ENCODE data around the gene PDCD6IP.

PDCD6IP gene

DNA sequence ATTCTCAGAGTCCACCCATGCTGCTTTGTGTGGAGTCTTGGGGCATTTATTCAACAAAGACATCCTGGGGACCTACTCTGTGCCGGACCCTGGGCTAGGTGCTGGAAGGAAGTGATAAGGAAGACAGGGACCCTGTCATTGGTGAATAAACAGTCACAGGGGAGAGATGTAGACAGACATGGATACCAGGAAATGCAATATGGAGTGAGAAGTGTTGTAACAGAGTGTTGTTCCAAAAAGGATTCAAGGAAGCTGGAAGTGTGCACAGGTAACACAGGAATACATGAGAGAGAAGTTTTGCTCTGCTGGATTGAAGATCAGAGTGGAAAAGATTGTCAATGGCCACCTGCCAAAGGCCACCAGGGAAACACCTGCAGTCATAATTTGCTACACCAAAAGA is 89.0 kb downstream of the PDCD6IP start:
- no peak for DNase-seq (ENCODE audit: low read depth, low spot score)

DNA sequence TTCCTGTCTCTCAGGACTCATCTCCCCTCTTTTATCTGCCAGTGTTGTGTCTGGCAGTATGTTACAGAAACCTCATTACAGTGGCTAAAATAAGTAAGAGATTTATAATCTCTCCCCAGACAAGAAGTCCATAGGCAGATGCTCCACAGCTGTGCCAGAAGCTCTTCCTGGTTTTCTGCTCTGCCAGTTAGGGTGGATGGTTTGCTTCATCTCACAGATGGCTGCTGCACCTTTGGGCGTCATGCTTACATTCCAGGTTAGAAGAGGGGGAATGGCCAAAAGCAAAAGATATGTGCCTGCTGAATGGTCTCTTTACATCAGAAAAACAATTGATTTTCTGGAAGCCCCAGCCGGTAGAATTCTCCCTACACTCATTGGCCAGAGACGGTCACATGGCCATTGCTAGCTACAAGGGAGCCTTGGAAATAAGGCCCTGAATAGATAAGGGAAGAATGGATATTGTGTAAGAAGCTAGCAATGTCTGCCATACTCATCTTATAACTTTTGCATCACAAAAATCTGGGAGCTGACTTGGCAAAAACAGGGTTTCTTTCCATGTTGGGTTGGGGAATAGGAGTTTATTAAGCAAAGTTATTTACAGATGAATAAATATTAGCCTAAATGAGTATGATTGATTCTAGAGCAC is 91.1 kb downstream of the PDCD6IP start:
- no peak for DNase-seq (ENCODE audit: low read depth, low spot score)

DNA sequence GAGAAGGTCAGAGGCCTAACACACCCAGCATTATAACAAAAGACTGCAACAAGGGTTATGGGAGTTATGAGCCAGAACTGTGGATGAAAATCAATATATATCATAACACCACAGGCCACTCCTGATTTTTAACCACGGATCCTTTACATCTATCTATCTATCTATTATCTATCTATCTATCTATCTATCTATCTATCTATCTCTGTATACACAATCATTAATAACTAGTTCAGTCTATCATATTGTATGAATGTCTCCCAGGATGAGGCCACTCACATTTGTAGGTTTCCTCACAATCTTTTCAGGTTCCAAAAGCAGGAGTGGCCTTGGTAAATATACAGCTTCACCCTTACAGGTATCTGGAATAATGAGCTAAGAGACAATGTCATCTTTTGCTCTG is 94.2 kb downstream of the PDCD6IP start:
- no peak for DNase-seq (ENCODE audit: low read depth, low spot score)

DNA sequence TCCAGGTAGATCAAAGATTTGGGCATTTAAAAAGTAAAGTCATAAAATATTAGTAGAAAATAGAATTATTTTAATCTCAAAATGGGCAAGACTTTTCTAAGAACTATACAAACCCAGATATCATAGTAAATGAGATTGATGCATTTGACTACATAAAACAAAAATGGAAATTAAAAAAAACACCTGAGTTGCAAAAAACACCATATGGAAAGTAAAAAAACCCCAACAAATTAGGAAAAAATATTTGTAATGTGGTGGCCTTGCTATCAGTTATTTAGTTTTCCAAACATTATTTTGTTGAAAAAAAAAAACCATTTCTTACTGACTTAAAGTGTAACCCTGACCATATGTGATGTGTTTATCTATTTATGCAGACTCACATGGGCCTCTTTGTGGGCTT is 97.2 kb downstream of the PDCD6IP start:
- DNase-seq (ENCODE audit: low read depth, low spot score) = no peak

DNA sequence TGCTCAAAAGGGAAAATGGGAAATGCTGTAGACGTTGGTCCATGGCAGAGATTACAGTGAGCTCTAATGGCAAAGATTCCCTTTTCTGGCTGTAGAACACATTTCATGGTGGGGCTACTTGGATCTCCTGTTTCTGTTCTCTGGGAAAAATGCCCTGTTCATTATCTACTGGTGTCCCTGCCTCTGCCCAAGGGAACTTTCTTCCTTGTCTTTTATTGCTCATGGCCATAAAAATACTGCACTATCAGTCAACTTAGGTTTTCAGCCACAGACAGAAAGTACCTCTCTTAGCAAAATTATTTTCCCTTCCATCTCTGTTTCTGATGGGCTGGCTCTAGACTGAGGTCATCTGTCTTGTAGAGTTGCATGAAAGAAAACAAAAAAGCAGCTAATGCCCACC is 98.9 kb downstream of the PDCD6IP start:
- DNase-seq (ENCODE audit: low read depth, low spot score) = no peak

DNA sequence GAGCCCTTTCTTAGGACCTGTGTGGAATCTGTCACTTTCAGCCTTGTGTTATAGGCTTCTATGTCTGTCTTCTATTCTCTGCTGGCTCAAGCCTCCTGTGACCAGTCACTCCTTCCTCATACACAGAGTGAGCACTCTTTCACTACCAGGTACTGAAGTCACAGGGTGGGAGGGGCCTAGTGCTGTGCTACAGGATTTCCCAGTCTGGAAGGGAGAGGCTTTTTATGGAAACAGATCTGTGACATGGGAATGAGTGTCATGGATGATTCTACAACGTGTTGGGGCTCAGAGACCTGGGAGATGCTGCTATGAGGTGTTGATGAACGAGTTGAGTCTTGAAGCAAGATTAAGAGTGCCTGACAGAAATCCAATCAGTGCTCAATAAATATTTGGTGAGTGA is 100.5 kb downstream of the PDCD6IP start:
- DNase-seq (ENCODE audit: low read depth, low spot score) = no peak

DNA sequence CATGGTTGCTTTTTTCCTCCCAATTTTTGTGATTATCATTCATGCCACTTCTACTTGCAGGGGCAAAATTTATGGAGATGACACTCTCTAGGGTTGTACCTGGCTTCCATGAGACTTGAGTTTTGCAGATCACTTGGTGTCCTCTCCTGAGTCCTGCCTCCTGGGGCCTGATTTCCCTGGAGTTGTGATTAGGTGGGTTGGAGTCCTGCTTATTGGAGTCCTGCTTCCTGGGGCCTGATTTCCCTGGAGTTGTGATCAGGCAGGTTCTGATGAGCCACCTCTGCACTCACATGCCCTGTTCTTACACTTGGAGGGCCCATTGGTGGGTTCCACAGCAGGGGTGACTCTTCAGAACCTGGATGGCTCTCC is 102.0 kb downstream of the PDCD6IP start:
- DNase-seq (ENCODE audit: low read depth, low spot score) = no peak

DNA sequence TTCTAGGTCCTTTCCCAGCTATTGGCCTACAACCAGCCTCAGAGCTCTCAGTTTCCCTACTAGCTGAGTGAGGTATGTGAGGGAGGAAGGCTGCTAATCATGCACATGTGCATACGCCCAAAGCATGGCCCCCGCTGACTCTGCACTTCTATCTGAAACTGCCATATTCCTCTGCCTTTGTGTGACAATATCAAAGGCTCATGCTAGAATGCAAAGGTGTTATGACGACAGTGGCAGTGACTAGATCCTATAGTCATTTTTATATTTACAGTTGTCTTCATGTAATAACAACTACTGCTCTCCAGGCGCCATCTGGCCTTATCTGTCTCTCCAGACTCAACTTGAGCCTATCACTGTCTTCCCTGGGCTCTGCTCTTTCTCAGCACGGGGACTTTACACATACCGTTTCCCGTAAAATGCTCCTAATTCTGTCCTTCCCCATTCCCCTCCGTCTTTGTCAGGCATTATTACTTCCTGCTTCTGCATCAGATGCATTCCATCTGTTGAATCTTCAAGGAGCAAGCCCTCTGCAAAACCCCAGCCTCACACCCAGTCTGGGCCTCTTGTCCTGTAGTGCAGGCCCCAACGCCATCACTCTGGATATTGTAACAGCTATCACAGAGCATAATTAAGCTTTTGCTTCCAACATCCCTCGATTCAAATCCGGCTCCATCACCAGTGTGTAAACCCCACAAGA is 102.5 kb downstream of the PDCD6IP start:
- DNase-seq (ENCODE audit: low read depth, low spot score) = no peak

DNA sequence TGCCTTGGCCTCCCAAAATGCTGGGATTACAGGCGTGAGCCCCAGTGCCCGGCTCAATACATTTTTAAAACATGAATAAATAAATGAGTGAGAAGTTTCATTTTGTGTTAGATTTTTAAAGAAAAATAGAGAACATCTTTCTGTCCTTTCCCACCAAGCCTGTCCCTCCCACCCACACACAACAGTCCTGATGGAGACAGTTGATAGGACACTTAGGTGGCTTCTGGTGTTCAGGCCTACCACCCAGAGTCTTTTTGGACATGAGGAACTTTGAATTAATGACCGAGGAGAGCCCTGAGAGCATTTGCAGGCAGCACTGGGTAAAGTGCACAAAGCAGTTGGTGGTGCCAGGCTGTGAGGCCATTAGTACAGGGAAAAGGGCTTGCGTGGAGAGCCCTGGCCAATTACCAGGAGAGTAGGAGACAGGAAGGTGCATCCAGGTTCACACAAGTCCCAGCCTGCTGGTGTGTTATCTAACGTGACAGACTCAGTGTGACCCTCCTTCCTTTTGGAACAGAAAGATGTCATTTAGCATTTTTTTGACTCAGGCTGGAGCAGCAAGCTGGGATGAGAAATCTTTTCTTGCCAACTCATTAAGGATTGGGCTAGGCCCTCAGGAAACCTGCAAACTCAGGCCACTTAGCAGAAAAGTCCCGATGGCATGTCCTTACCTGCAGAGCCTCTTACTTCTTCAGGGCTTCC is 103.6 kb downstream of the PDCD6IP start:
- DNase-seq (ENCODE audit: low read depth, low spot score) = no peak

DNA sequence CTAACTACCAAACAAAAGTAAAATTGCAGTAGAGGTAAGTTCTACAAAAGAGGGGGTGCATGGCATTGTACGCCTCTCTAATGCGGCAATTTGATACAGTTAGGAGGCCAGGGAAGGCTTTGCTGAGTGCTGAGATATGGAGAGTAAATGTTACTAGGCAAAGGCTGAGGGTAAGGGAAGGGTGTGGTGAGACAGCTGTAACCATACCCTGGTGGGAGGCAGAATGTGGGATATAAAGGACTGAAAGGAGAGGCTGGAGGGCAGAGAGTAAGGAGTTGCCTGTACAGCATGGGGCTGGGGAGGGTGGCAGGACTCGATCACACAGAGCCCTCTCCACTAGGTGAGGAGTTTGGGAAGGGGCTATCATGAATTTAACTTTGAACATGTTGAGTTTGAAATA is 106.3 kb downstream of the PDCD6IP start:
- DNase-seq (ENCODE audit: low read depth, low spot score) = no peak

DNA sequence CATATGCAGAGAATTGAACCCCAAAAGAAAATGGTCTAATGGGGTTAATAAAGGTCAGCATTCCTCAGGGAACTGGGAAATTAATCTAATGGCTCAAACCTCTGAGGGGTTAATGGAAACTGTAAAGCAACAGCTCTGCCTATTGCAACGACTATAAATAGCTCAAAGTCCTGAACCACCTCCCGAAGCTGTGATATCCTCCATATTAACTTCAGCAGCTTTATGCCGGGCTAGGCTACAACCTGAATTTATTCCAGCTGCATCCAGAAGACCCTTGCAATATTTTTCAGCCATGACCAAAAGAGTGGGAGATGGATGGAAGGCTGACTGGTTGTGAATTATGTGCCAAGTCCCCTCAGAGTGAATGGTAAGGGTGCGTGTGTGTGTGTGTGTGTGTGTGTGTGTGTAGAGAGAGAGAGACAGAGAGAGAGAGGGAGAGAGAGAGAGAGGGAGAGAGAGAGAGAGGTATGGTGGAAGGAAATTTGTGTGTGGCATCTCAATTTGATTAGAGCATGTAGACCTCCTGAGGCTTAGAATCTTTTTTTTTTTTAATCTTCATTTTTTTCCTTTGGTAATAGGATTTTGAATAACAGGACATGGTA is 109.9 kb downstream of the PDCD6IP start:
- DNase-seq (ENCODE audit: low read depth, low spot score) = no peak

DNA sequence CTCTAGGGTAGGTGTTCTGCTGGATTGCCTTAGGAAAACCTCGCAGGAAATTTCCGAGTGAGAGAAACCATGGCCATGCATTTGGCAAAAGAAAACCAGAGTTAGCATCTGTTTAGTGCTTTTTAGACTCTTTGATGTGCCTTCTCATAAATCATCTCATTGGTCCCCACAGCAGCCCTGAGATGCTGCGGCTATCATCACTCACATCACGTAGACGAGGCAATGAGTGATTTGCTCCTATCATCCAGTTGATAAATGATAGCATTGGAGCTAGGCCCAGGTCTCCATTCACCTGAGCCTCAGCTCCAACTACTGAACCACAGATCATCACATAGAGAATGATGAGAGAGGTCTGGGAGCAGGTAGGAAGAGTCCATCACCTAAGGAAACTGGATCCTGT is 111.1 kb downstream of the PDCD6IP start:
- DNase-seq (ENCODE audit: low read depth, low spot score) = no peak

DNA sequence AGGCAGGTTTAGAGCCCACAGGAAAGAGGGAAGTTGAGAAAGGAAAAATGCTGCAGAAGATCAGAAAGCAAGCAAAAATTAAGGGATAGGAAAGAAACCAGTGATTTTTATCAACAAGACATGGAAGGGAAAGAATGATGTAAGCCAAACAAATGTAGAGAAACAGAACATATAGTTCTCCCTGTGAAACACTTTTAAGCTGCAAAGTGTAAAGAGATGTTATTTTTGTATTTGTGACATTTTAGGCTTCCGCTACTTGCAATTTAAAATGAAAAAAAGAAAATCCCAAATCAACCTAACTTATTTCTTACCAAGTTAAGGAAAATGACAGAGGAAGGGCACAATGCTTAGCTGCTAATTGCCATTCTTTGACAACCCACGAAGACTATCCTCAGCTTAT is 111.6 kb downstream of the PDCD6IP start:
- DNase-seq (ENCODE audit: low read depth, low spot score) = no peak

DNA sequence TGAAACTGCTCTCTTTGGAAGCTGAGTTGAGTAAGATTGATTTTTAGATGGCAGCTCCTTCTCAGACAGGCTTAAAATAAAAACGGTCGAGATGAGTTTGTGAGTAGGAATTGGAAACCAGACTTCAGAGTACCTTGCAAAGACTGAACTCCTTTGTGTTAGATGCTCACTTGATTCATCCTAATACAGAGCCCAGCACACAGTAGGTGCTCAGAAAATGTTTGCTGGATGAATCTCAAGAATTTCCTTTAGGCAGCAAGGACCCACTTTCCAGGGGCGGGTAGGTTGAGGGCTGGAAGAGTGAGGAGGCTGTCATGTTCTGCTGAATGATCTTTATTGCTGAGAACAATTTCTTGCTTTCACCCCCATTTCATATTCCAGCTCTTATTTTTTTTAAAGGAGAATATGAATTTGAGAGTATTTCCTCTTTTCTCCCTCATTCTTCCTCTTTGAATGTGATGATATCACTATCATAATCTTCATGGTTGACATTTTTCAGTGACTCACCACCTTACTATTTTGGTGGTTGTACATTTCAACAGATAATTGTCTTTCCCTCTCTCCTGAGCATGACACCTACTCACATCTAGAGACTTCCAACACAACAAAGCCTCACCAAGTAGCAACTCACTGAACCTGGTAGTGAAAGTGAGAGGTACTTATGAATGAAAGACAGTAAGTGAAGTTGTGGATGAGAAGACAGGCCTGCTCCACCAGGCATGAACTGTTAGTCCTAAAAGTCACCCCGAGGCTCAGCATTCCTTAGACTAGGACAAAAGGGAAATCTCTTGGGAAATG is 113.3 kb downstream of the PDCD6IP start:
- DNase-seq (ENCODE audit: low read depth, low spot score) = no peak

DNA sequence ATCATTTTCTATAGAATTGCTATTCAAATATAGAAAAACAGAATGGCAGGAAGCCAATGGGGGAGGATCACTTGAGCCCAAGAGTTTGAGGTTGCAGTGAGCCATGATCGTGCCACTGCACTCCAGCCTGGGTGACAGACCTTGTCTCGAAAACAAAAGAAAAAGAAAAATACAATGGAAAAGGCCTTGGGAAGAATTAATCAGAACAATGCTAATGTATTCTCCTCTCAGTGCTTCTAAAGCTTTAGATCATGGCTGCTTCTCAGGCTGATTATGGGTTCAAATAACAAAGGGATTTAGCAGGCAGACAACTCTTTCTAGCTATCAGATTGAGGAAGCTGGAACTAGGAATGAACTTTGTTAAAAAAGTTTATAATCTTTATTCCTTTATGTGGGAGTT is 115.8 kb downstream of the PDCD6IP start:
- no peak for DNase-seq (ENCODE audit: low read depth, low spot score)

DNA sequence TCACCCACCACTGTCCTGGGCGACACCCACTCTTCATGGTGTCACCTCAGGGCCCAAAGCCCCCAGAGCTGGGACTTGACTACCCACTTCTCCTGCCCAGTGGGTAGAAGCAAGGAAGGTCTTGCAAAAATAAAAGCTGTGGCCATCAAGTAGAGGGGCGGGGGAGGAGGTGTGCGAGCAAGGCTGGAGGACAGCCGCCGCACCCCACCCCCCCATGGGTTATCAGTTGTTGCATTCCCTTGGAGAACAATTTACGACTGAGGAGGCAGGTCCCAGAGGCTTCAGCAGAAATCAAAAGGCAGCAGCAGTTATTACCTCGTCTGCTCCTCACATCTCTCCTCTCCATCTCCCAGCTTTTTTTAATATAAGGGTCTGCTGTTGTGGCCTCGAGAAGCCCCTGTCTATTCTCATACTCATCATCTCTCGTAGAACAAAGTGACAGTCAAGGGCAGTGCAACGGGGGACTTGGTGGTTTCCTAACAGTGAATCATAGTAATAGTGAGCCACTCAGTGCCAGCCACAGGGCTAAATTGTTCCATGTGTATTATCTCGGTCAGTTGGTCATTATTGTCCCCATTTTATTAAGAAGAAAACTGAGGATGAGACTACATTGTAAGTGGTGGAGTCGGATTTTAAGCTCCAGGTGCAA is 116.4 kb downstream of the PDCD6IP start:
- no peak for DNase-seq (ENCODE audit: low read depth, low spot score)

DNA sequence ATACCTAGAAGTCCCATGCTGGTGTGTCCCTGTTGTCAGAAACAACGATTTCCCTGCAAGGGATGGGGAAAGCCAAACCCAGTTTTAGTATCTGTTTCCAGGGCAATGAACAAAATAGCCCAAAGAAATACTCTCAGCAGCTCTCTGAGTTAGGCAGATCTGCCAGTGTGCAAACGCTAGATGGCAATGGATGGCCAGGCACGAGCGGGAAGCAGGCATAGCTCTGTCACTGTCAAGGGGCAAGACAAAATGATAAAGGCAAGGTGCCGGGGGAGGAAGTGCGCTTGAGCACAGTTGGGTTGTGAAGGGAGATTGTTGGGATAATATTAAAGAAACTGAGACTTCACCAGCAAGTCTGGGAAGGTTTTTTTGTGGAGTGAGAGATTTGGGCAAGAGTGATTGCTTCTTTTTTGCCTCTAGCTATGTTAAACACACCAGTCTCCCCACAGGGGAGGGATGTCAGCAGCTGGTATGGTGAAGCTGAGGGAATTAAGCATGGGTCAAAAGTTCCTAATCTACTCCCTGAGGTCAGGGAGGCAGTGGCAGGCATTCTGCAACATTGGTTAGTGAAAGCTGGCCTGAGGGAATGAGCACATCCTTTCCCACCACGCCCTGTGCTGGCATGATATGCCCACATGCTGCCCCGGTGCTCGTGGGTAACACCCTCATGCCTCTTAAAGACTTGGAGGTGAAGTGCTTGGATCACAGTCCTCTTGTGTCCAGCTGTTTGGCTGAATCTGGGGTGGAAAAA is 117.5 kb downstream of the PDCD6IP start:
- DNase-seq (ENCODE audit: low read depth, low spot score) = no peak

DNA sequence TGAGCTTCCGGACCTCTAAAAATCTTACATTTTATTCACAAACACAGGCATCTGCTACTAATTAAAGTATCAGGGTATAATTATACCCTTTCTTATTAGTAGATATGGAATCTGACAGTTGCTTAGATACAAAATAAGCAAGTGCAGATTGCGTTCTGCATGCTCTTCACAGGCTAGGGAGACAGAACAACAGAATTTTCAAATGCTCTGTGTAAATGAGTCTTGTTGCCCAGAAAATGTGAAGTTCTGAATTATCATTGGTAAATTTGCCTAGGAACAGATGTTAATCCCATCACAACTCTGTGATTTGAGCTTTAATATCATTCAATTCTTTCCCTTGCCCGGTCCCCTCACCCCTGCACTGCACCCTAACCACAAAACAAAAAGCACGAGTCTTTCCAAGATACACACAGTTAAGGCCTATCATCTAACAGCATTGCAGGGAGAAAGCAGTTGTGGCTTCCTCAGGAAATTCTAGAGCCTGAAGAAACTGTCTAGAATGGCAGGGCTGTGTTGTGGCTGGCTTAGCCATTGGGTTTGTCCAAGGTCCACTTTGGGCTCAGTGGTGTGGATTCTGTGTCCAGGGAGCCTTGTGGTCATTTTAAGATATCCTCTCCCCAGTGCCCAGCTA is 119.8 kb downstream of the PDCD6IP start:
- DNase-seq (ENCODE audit: low read depth, low spot score) = no peak

Data from activated naive CD8-positive, alpha-beta T cell treated with anti-CD3 and anti-CD28 coated beads, Interleukin-2, amount 50 U/mL, for 16 hours (primary cell).